HT1080 (cell line): ENCODE measurements around the gene APEH. TPM values are rescaled to one million over a fixed set of nuclear protein-coding genes. Genes with fewer than 3 reads are reported as not detected.
A peak's percentile ranks its signal among the peaks of the same experiment; 100 is the strongest.

Experiments used
- DNase-seq: peaks from one replicate; pipeline ENCODE4 v3.0.0-alpha.2; 2015; ENCODE audit warnings: low read depth
- total RNA-seq: library from RNA; depleted of rRNA; stranded (reverse); fragments of >200 nt; shearing (Covaris generic); gene quantifications from 2 replicates; pipeline ENCODE4 v1.2.3, GENCODE V29; 2014

The APEH gene
- total RNA-seq, 1 experiment from 2014 or later, result 163 TPM

GRCh38 chr3:49712631-49713317 lies 38.6 kb downstream of the APEH start:
- DNase-seq, result no peak

GRCh38 chr3:49713336-49714105 lies 39.4 kb downstream of the APEH start:
- no peak for DNase-seq

GRCh38 chr3:49714728-49715550 lies 40.8 kb downstream of the APEH start:
- DNase-seq, result no peak

- DNase-seq, result no peak
Observed at GRCh38 chr3:49715611-49716121, 41.5 kb downstream of the APEH start.

GRCh38 chr3:49716169-49716568 lies 42.0 kb downstream of the APEH start:
- no peak for DNase-seq

GRCh38 chr3:49716691-49717210 lies 42.6 kb downstream of the APEH start:
- no peak for DNase-seq

GRCh38 chr3:49717211-49717958 lies 43.2 kb downstream of the APEH start:
- DNase-seq, result no peak

GRCh38 chr3:49717959-49718857 lies 44.1 kb downstream of the APEH start:
- no peak for DNase-seq

GRCh38 chr3:49718858-49719213 lies 44.7 kb downstream of the APEH start:
- no peak for DNase-seq

GRCh38 chr3:49719214-49719884 lies 45.2 kb downstream of the APEH start, which contains the start of gene AMIGO3:
AMIGO3 (minus strand) TSS chr3:49719684; CDS start chr3:49719465, 219 bp downstream.
- no peak for DNase-seq

- no peak for DNase-seq
Observed at GRCh38 chr3:49720855-49721595, 46.9 kb downstream of the APEH start.

GRCh38 chr3:49721596-49721895 lies 47.4 kb downstream of the APEH start:
- DNase-seq, result no peak

- DNase-seq, result no peak
Observed at GRCh38 chr3:49721896-49722781, 48.0 kb downstream of the APEH start.

GRCh38 chr3:49722896-49723295 lies 48.7 kb downstream of the APEH start:
- no peak for DNase-seq

- DNase-seq, result peak; percentile 32
Observed at GRCh38 chr3:49723296-49723627, 49.1 kb downstream of the APEH start.

- peak; percentile 97 for DNase-seq
Observed at GRCh38 chr3:49723628-49724551, 49.7 kb downstream of the APEH start, which contains the start of gene GMPPB. GMPPB (minus strand) TSS chr3:49723951; CDS start chr3:49723726, 225 bp downstream.
